Activated CD8-positive, alpha-beta T cell treated with anti-CD3 and anti-CD28 coated beads for 36 hours (primary cell): ENCODE measurements around the gene ST6GALNAC3. TPM values are rescaled to one million over a fixed set of nuclear protein-coding genes. Genes with fewer than 3 reads are reported as not detected.
A peak's percentile ranks its signal among the peaks of the same experiment; 100 is the strongest.

Experiments used
- ATAC-seq: fragments of 200-7000 bp; cut with Tn5 transposase; one replicate; pipeline ENCODE4 v1.10.0; 2021; ENCODE audit warnings: mild to moderate bottlenecking, moderate library complexity
- CTCF ChIA-PET: fragments of 350-600 bp; sonication (Branson Sonifier 250); formaldehyde crosslinking; loops from one replicate; lab custom pipeline; 2021; ENCODE audit warnings: antibody characterized with exemption; lab: Charles Lee
- POLR2A ChIA-PET: fragments of 350-600 bp; sonication (Branson Sonifier 250); formaldehyde crosslinking; loops from one replicate; lab custom pipeline; 2021; ENCODE audit warnings: antibody characterized with exemption; lab: Charles Lee
- DNase-seq: peaks from one replicate; pipeline ENCODE4 v3.0.0-alpha.2; 2020
- H3K27ac Mint-ChIP-seq: one replicate; pipeline ENCODE4 v1.8.0; 2021; ENCODE audit warnings: mild to moderate bottlenecking, mixed read lengths
- H3K27me3 Mint-ChIP-seq: one replicate; pipeline ENCODE4 v1.8.0; 2021; ENCODE audit warnings: mixed read lengths
- H3K36me3 Mint-ChIP-seq: one replicate; pipeline ENCODE4 v1.8.0; 2021; ENCODE audit warnings: low read depth, mixed read lengths
- H3K4me1 Mint-ChIP-seq: one replicate; pipeline ENCODE4 v1.8.0; 2021; ENCODE audit warnings: low read depth, mixed read lengths
- H3K4me3 Mint-ChIP-seq: one replicate; pipeline ENCODE4 v1.8.0; 2021; ENCODE audit warnings: mild to moderate bottlenecking, moderate library complexity, mixed read lengths
- H3K9me3 Mint-ChIP-seq: one replicate; pipeline ENCODE4 v1.8.0; 2021; ENCODE audit warnings: mixed read lengths
- CTCF ChIP-seq: fragments of 200-600 bp; IDR thresholded peaks from one replicate; pipeline ENCODE4 v1.8.0; 2022; ENCODE audit warnings: antibody characterized with exemption, mild to moderate bottlenecking
- intact Hi-C: fragments of 100-400 bp; cut with micrococcal nuclease; formaldehyde crosslinking; loops from one replicate; pipeline ENCODE4 v1.10.0; 2022
- total RNA-seq, 2 experiments: library from RNA; stranded (reverse); gene quantifications; one replicate each; pipeline ENCODE4 v1.2.3, GENCODE V29; 2021

Gene ST6GALNAC3
- total RNA-seq, 2 experiments from 2014 or later: 2.7 to 2.9 TPM

GRCh38 chr1:76260279-76260678 is 185.7 kb downstream of the ST6GALNAC3 start:
- no peaks in the 10 kb centered on the region for H3K9me3 Mint-ChIP-seq
- H3K4me3 Mint-ChIP-seq: no peak overlapping the region
- peaks cover 55% of the 10 kb centered on the region for H3K4me1 Mint-ChIP-seq
- ATAC-seq: peak; percentile 37
- TF ChIP-seq CTCF: no peak
- no peak for DNase-seq
- no peaks in the 10 kb centered on the region for H3K36me3 Mint-ChIP-seq
- intact Hi-C loops: loop anchor here (10.0 kb wide), 1 partner anchor 105 kb away; no protein-coding TSS in a partner anchor
- POLR2A ChIA-PET: no interaction called here
- no peaks in the 10 kb centered on the region for H3K27me3 Mint-ChIP-seq
- CTCF ChIA-PET: interaction anchor here (1.7 kb wide), 1 partner anchor 106 kb away, joined by 5 read pairs; no protein-coding TSS in a partner anchor
- no peak overlapping the region for H3K27ac Mint-ChIP-seq

- no peaks in the 10 kb centered on the region for H3K36me3 Mint-ChIP-seq
- intact Hi-C loops: loop anchor here (10.0 kb wide), 1 partner anchor 108 kb away; no protein-coding TSS in a partner anchor
- H3K27me3 Mint-ChIP-seq: no peaks in the 10 kb centered on the region
- no peaks in the 10 kb centered on the region for H3K9me3 Mint-ChIP-seq
- POLR2A ChIA-PET: no interaction called here
- CTCF ChIA-PET: no interaction called here
- H3K4me3 Mint-ChIP-seq: no peak overlapping the region
- ATAC-seq (no peak), DNase-seq (no peak)
- H3K4me1 Mint-ChIP-seq: peaks cover 45% of the 10 kb centered on the region
- H3K27ac Mint-ChIP-seq: no peak overlapping the region
- TF ChIP-seq CTCF: no peak
These were observed 188.1 kb downstream of the ST6GALNAC3 start for GRCh38 chr1:76262601-76263000.

- DNase-seq (no peak), ATAC-seq (no peak)
- Mint-ChIP-seq H3K27me3 (no peaks in the 10 kb centered on the region), H3K4me1 (peaks cover 47% of the 10 kb centered on the region), H3K36me3 (no peaks in the 10 kb centered on the region), H3K4me3 (no peak overlapping the region), H3K9me3 (no peaks in the 10 kb centered on the region), H3K27ac (no peak overlapping the region)
- ChIA-PET POLR2A (no interaction called here), CTCF (no interaction called here)
- no peak for TF ChIP-seq CTCF
- intact Hi-C loops: loop anchor here (10.0 kb wide), 1 partner anchor 110 kb away; no protein-coding TSS in a partner anchor
These were observed 190.1 kb downstream of the ST6GALNAC3 start for GRCh38 chr1:76264642-76265041.

GRCh38 chr1:76266762-76267161 is 192.2 kb downstream of the ST6GALNAC3 start:
- Mint-ChIP-seq H3K4me1 (peaks cover 45% of the 10 kb centered on the region), H3K36me3 (no peaks in the 10 kb centered on the region), H3K27ac (peak overlapping the region; percentile 79), H3K27me3 (no peaks in the 10 kb centered on the region), H3K4me3 (no peak overlapping the region), H3K9me3 (no peaks in the 10 kb centered on the region)
- TF ChIP-seq CTCF: no peak
- ATAC-seq: no peak
- POLR2A ChIA-PET: no interaction called here
- no peak for DNase-seq
- intact Hi-C loops: loop anchor here (10.0 kb wide), 1 partner anchor 112 kb away; no protein-coding TSS in a partner anchor
- CTCF ChIA-PET: interaction anchor here (1.4 to 2.0 kb wide), 3 partner anchors 9 to 113 kb away, joined by 4 to 8 read pairs (median 4); no protein-coding TSS in a partner anchor

- no peaks in the 10 kb centered on the region for H3K27me3 Mint-ChIP-seq
- ChIA-PET POLR2A (no interaction called here), CTCF (interaction anchor here (1.4 to 2.0 kb wide), 3 partner anchors 10 to 114 kb away, joined by 4 to 8 read pairs (median 4); no protein-coding TSS in a partner anchor)
- DNase-seq: no peak
- H3K27ac Mint-ChIP-seq: peak overlapping the region; percentile 79
- TF ChIP-seq CTCF: no peak
- peaks cover 42% of the 10 kb centered on the region for H3K4me1 Mint-ChIP-seq
- H3K9me3 Mint-ChIP-seq: no peaks in the 10 kb centered on the region
- no peaks in the 10 kb centered on the region for H3K36me3 Mint-ChIP-seq
- intact Hi-C loops: loop anchor here (10.0 kb wide), 1 partner anchor 113 kb away; no protein-coding TSS in a partner anchor
- peak; percentile 77 for ATAC-seq
- no peak overlapping the region for H3K4me3 Mint-ChIP-seq
These were observed 193.1 kb downstream of the ST6GALNAC3 start for GRCh38 chr1:76267631-76268030.
